GM23338 (cell line): ENCODE data around the gene PLSCR4. TPM values are rescaled to one million over a fixed set of nuclear protein-coding genes. Genes with fewer than 3 reads are reported as not detected.

ENCODE experiments used
- ATAC-seq: fragments of 200-7000 bp; cut with Tn5 transposase; 3 replicates; pipeline ENCODE4 v1.9.1; 2020
- DNase-seq: peaks from one replicate; pipeline ENCODE4 v3.0.0-alpha.2; 2015; ENCODE audit warnings: low spot score
- H2AFZ ChIP-seq: fragments of 200-600 bp; sonication (generic); 2 replicates; pipeline ENCODE4 v1.8.0; 2016; ENCODE audit warnings: antibody characterized with exemption, mild to moderate bottlenecking, moderate library complexity
- H3F3A ChIP-seq: fragments of 200-600 bp; sonication (generic); replicated peaks from 2 replicates; pipeline ENCODE4 v1.8.0; 2017; ENCODE audit warnings: antibody characterized with exemption, mixed run types, low read depth
- H3K27ac ChIP-seq: fragments of 200-600 bp; sonication (generic); 2 replicates; pipeline ENCODE4 v1.6.1; 2016; ENCODE audit warnings: low read depth
- H3K27me3 ChIP-seq: fragments of 200-600 bp; sonication (generic); 2 replicates; pipeline ENCODE4 v1.8.0; 2016; ENCODE audit warnings: mild to moderate bottlenecking, mixed run types, moderate library complexity; ENCODE audit not compliant: insufficient read depth
- H3K36me3 ChIP-seq: fragments of 200-600 bp; sonication (generic); 2 replicates; pipeline ENCODE4 v1.8.0; 2016; ENCODE audit warnings: mild to moderate bottlenecking; ENCODE audit not compliant: insufficient read depth
- H3K4me1 ChIP-seq: fragments of 200-600 bp; sonication (generic); 2 replicates; pipeline ENCODE4 v1.8.0; 2016; ENCODE audit warnings: mild to moderate bottlenecking, moderate library complexity; ENCODE audit not compliant: insufficient read depth
- H3K4me2 ChIP-seq: fragments of 200-600 bp; sonication (generic); 2 replicates; pipeline ENCODE4 v1.7.1; 2017; ENCODE audit warnings: mixed run types
- H3K4me3 ChIP-seq: fragments of 200-600 bp; sonication (generic); 2 replicates; pipeline ENCODE4 v1.6.1; 2016; ENCODE audit warnings: mixed run types
- H3K79me2 ChIP-seq: fragments of 200-600 bp; sonication (generic); replicated peaks from 2 replicates; pipeline ENCODE4 v1.8.0; 2017; ENCODE audit warnings: mild to moderate bottlenecking; ENCODE audit not compliant: insufficient read depth
- H3K9me2 ChIP-seq: fragments of 200-600 bp; sonication (generic); 2 replicates; pipeline ENCODE4 v1.8.0; 2017; ENCODE audit not compliant: insufficient read depth
- H4K20me1 ChIP-seq: fragments of 200-600 bp; sonication (generic); replicated peaks from 2 replicates; pipeline ENCODE4 v1.8.0; 2017; ENCODE audit warnings: mild to moderate bottlenecking; ENCODE audit not compliant: insufficient read depth
- H3K27ac Mint-ChIP-seq: 2 replicates; pipeline ENCODE4 v1.8.0; 2020; ENCODE audit warnings: inconsistent platforms, mild to moderate bottlenecking, moderate library complexity, mixed read lengths
- H3K27me3 Mint-ChIP-seq: 3 replicates; pipeline ENCODE4 v1.8.0; 2022; ENCODE audit warnings: low read depth, mild to moderate bottlenecking, moderate library complexity, mixed read lengths, inconsistent platforms; ENCODE audit not compliant: insufficient read depth, poor library complexity
- H3K36me3 Mint-ChIP-seq: 3 replicates; pipeline ENCODE4 v1.8.0; 2021; ENCODE audit warnings: low read depth, mild to moderate bottlenecking, inconsistent platforms, moderate library complexity, mixed read lengths
- H3K4me1 Mint-ChIP-seq: 3 replicates; pipeline ENCODE4 v1.8.0; 2020; ENCODE audit warnings: mild to moderate bottlenecking, inconsistent platforms, mixed read lengths
- H3K4me3 Mint-ChIP-seq: 3 replicates; pipeline ENCODE4 v1.8.0; 2021; ENCODE audit warnings: moderate library complexity, mild to moderate bottlenecking, inconsistent platforms, mixed read lengths
- H3K9me3 Mint-ChIP-seq: 3 replicates; pipeline ENCODE4 v1.8.0; 2020; ENCODE audit warnings: moderate library complexity, mild to moderate bottlenecking, inconsistent platforms, mixed read lengths
- CTCF ChIP-seq, 2 experiments: fragments of 200-600 bp in 1 of 2; sonication (generic) in 1 of 2; conservative IDR thresholded peaks; 2 replicates each; pipeline versions ENCODE4 v1.5.1 to v1.6.1; 2016 to 2017; ENCODE audit warnings: antibody characterized with exemption in 2 of 2, low read depth in 2 of 2, mild to moderate bottlenecking in 2 of 2, moderate library complexity in 1 of 2
- ETS1 ChIP-seq: IDR thresholded peaks from 2 replicates; pipeline ENCODE4 v1.6.1; 2016; ENCODE audit warnings: antibody characterized with exemption
- EZH2 ChIP-seq: fragments of 200-600 bp; sonication (generic); IDR thresholded peaks from one replicate; pipeline ENCODE4 v1.8.0; 2017; ENCODE audit warnings: antibody characterized with exemption, mild to moderate bottlenecking, low read depth; ENCODE audit not compliant: unreplicated experiment
- EZH2phosphoT487 ChIP-seq: fragments of 200-600 bp; sonication (generic); IDR thresholded peaks from one replicate; pipeline ENCODE4 v1.8.1; 2018; ENCODE audit warnings: antibody characterized with exemption; ENCODE audit not compliant: unreplicated experiment
- JUNB ChIP-seq: IDR thresholded peaks from one replicate; pipeline ENCODE4 v1.6.1; 2016; ENCODE audit warnings: antibody characterized with exemption; ENCODE audit not compliant: unreplicated experiment
- NANOG ChIP-seq: IDR thresholded peaks from 2 replicates; pipeline ENCODE4 v1.6.1; 2016; ENCODE audit warnings: antibody characterized with exemption, borderline replicate concordance
- POLR2AphosphoS5 ChIP-seq: IDR thresholded peaks from 2 replicates; pipeline ENCODE4 v1.6.1; 2016; ENCODE audit warnings: antibody characterized with exemption, low read depth
- REST ChIP-seq: IDR thresholded peaks from one replicate; pipeline ENCODE4 v1.6.1; 2018; ENCODE audit warnings: antibody characterized with exemption; ENCODE audit not compliant: unreplicated experiment
- ZNF331 ChIP-seq: fragments of 250-450 bp; sonication (Bioruptor Pico); IDR thresholded peaks from 2 replicates; pipeline ENCODE4 v1.5.0; 2020; ENCODE audit warnings: low read depth, mild to moderate bottlenecking, moderate library complexity
- polyA plus RNA-seq: library from polyadenylated mRNA; unstranded; fragments of >200 nt; fragmentation: Nextera tagmentation; extraction: Ambion mirVana; gene quantifications from 2 replicates; pipeline ENCODE4 v1.2.1, GENCODE V29; 2016
- total RNA-seq: library from RNA; depleted of rRNA; stranded (reverse); fragments of >200 nt; shearing (Covaris generic); gene quantifications from 2 replicates; pipeline ENCODE4 v1.2.3, GENCODE V29; 2014

The PLSCR4 gene
- total and polyA plus RNA-seq, 2 experiments from 2014 or later: 1.4 to 5.2 TPM

GRCh38 chr3:146163584-146163983 is 87.3 kb downstream of the PLSCR4 start:
- H3F3A ChIP-seq: peaks cover 6% of the 10 kb centered on the region; the same call in 1 of the 2 replicates
- DNase-seq: no peak
- peaks cover 36% of the 10 kb centered on the region for H3K4me1 ChIP-seq
- no peaks in the 10 kb centered on the region for H3K36me3 ChIP-seq
- H3K9me2 ChIP-seq: 0 out of 2 replicates have a peak, but pooled peaks cover 7% of the 10 kb centered on the region
- Mint-ChIP-seq H3K27me3 (peaks cover 8% of the 10 kb centered on the region), H3K4me1 (peaks cover 36% of the 10 kb centered on the region), H3K27ac (no peak overlapping the region), H3K9me3 (no peaks in the 10 kb centered on the region), H3K4me3 (no peak overlapping the region), H3K36me3 (no peaks in the 10 kb centered on the region)
- ATAC-seq: no peak
- no peak overlapping the region for H3K27ac ChIP-seq
- no peak overlapping the region for H3K4me2 ChIP-seq
- peaks cover 16% of the 10 kb centered on the region for H3K27me3 ChIP-seq
- TF ChIP-seq CTCF (conservative IDR thresholded peaks at IDR 0.05; ENCODE audit: low read depth in 2 of 2) (0 out of 4 replicates have a peak, but pooled peaks of 1 of the 2 experiments have one; percentile 7), POLR2AphosphoS5 (no peak), REST (no peak)
- H2AFZ ChIP-seq: no peak overlapping the region
- H4K20me1 ChIP-seq: no peaks in the 10 kb centered on the region
- peaks cover 12% of the 10 kb centered on the region for H3K79me2 ChIP-seq
- H3K4me3 ChIP-seq: no peak overlapping the region

GRCh38 chr3:146162561-146162960 is 88.3 kb downstream of the PLSCR4 start:
- peaks cover 22% of the 10 kb centered on the region for H3K79me2 ChIP-seq
- ATAC-seq: no peak
- TF ChIP-seq NANOG (no peak), EZH2phosphoT487 (no peak), EZH2 (no peak), ETS1 (no peak), JUNB (no peak), CTCF (conservative IDR thresholded peaks at IDR 0.05; ENCODE audit: low read depth in 2 of 2) (no peak), POLR2AphosphoS5 (no peak), ZNF331 (no peak)

More at GRCh38 chr3:146162561-146162960, 88.3 kb downstream of the PLSCR4 start:
- Mint-ChIP-seq H3K4me3 (peak overlapping the region; percentile 84; the same call in 2 of the 3 replicates), H3K9me3 (no peaks in the 10 kb centered on the region), H3K27ac (no peak overlapping the region), H3K36me3 (no peaks in the 10 kb centered on the region), H3K4me1 (peaks cover 36% of the 10 kb centered on the region), H3K27me3 (peaks cover 8% of the 10 kb centered on the region)
- H3K27ac ChIP-seq: no peak overlapping the region
- peaks cover 36% of the 10 kb centered on the region for H3K4me1 ChIP-seq
- no peak for DNase-seq
- no peaks in the 10 kb centered on the region for H4K20me1 ChIP-seq
- no peak overlapping the region for H2AFZ ChIP-seq
- H3K4me2 ChIP-seq: 0 out of 2 replicates have a peak overlapping the region, but pooled peaks have one; percentile 79
- peaks cover 16% of the 10 kb centered on the region for H3K27me3 ChIP-seq
- no peak overlapping the region for H3K4me3 ChIP-seq
- H3K9me2 ChIP-seq: 0 out of 2 replicates have a peak, but pooled peaks cover 7% of the 10 kb centered on the region
- peaks cover 6% of the 10 kb centered on the region; the same call in 1 of the 2 replicates for H3F3A ChIP-seq
- no peaks in the 10 kb centered on the region for H3K36me3 ChIP-seq
